Astrocyte (in vitro differentiated cells and primary cell): ENCODE measurements around the gene USP40.

ENCODE experiments used
- CTCF ChIP-seq: IDR thresholded peaks from 2 replicates; pipeline ENCODE4 v1.5.1; 2011; ENCODE audit warnings: low read depth, mild to moderate bottlenecking, inconsistent platforms, low read length, moderate library complexity; ENCODE audit not compliant: insufficient read depth
- EZH2 ChIP-seq: IDR thresholded peaks from 2 replicates; pipeline ENCODE4 v1.6.1; 2012; ENCODE audit warnings: mild to moderate bottlenecking, low read length, inconsistent platforms; ENCODE audit not compliant: insufficient read depth

DNA sequence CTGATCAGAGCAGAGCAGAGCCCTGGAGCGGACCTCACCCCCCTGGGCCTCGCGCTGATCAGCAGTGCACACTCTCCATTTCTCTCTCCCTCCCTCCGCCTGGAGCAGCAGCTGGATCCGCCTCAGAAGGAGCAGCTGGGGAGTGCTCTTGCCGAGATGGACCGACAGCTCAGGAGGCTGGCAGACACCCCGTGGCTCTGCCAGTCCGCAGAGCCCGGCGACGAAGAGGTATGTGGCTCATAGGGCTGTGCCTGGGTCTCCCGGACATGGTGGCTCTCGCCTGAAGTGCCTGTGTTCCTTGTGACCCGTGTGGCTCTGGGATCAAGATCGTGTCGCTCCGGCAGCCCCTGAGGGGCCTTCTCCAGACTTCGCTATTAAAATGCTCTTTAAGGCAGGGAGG is 102.5 kb downstream of the USP40 start:
- TF ChIP-seq CTCF (no peak), EZH2 (no peak)
